LNCaP clone FGC (cell line): Measurements from ENCODE around the gene MRPS30.
"Not testable (repeated sequence)": the region's sequence is repeated elsewhere in the genome, so short reads cannot be mapped to it uniquely, and the experiment has no call there.

Experiments
- DNase-seq: peaks from one replicate; pipeline ENCODE4 v3.0.0-alpha.2; 2011; ENCODE audit warnings: low read depth
- H3K4me3 ChIP-seq: 2 replicates; pipeline ENCODE4 v1.5.1; 2011; ENCODE audit warnings: mild to moderate bottlenecking, low read depth, low read length, control low read depth
- TF ChIP-seq, protein P1 (sequence below): IDR thresholded peaks from 2 replicates; pipeline ENCODE4 v1.5.1; 2012; ENCODE audit warnings: mild to moderate bottlenecking; ENCODE audit not compliant: control insufficient read depth, insufficient read depth; ENCODE audit errors: extremely low read depth

The MRPS30 gene

GRCh38 chr5:44821164-44821563 is 12.4 kb downstream of the MRPS30 start:
- H3K4me3 ChIP-seq: no peak overlapping the region
- TF ChIP-seq, protein P1, sequence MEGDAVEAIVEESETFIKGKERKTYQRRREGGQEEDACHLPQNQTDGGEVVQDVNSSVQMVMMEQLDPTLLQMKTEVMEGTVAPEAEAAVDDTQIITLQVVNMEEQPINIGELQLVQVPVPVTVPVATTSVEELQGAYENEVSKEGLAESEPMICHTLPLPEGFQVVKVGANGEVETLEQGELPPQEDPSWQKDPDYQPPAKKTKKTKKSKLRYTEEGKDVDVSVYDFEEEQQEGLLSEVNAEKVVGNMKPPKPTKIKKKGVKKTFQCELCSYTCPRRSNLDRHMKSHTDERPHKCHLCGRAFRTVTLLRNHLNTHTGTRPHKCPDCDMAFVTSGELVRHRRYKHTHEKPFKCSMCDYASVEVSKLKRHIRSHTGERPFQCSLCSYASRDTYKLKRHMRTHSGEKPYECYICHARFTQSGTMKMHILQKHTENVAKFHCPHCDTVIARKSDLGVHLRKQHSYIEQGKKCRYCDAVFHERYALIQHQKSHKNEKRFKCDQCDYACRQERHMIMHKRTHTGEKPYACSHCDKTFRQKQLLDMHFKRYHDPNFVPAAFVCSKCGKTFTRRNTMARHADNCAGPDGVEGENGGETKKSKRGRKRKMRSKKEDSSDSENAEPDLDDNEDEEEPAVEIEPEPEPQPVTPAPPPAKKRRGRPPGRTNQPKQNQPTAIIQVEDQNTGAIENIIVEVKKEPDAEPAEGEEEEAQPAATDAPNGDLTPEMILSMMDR: no peak
- no peak for DNase-seq

DNA sequence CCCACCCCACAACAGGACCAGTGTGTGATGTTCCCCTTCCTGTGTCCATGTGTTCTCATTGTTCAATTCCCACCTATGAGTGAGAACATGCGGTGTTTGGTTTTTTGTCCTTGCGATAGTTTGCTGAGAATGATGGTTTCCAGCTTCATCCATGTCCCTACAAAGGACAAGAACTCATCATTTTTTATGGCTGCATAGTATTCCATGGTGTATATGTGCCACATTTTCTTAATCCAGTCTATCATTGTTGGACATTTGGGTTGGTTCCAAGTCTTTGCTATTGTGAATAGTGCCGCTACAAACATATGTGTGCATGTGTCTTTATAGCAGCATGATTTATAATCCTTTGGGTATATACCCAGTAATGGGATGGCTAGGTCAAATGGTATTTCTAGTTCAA is 15.9 kb downstream of the MRPS30 start:
- not testable (repeated sequence) for DNase-seq, H3K4me3 ChIP-seq

DNA sequence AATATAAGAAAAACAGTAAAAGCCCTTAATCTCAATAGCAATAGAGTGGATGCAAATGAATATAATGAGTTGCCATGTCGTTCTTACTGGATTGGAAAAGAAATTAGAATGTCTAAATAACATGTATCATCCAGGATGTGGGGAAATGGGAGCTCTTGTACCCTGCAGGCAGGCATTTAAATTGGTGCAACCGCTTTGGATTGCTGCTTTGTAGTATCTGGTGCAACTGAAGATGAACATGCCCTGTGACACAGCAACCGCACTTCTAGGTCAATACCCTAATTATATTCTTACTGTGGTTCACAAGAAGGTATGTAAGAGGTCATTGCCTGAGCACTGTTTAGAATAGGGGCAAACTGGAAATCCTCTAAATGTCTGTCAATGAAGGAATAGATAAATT is 18.9 kb downstream of the MRPS30 start:
- H3K4me3 ChIP-seq: no peak overlapping the region
- no peak for DNase-seq
- TF ChIP-seq, protein P1: no peak

DNA sequence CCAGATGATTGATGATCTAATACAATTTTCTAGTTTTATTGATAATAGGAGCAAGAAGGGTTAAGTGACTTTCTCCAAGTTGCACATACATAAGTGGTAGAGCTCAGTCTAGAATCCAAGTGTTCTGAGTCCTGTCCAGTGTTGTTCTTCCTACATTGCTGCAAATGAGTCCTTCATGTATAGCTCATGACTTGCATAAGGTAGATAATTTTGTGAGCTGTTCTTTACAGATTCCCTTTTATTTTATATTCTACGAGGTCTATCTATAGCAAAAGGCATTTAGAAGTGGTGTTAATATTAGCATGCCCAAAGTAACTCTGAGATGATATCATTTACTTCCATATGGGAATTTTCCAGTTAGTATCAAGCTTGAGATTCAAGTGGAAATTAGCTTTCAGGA is 20.0 kb downstream of the MRPS30 start:
- DNase-seq: no peak
- TF ChIP-seq, protein P1: no peak
- H3K4me3 ChIP-seq: no peak overlapping the region

GRCh38 chr5:44830951-44831350 is 22.2 kb downstream of the MRPS30 start:
- no peak for DNase-seq
- TF ChIP-seq, protein P1: no peak
- H3K4me3 ChIP-seq: no peak overlapping the region

GRCh38 chr5:44833249-44833648 is 24.5 kb downstream of the MRPS30 start:
- TF ChIP-seq, protein P1: no peak
- no peak for DNase-seq
- no peak overlapping the region for H3K4me3 ChIP-seq

GRCh38 chr5:44835693-44836092 is 26.9 kb downstream of the MRPS30 start:
- H3K4me3 ChIP-seq: no peak overlapping the region
- no peak for DNase-seq
- TF ChIP-seq, protein P1: no peak
